ENCODE measurements around the gene MAPK7. TPM values are rescaled to one million over a fixed set of nuclear protein-coding genes. Genes with fewer than 3 reads are reported as not detected.

MAPK7 gene
- total RNA-seq, 4 donors from 2014 or later: 35.0 to 60.7 (median 46.5) TPM

- no peaks in the 10 kb centered on the region for H3K27me3 ChIP-seq
- no peak overlapping the region for H3K27ac ChIP-seq
- H3K36me3 ChIP-seq: no peaks in the 10 kb centered on the region
- no peak overlapping the region for H3K4me3 ChIP-seq
- DNase-seq: peak in 2 of 3 donors; percentile 5 to 36
- H3K9me3 ChIP-seq: no peaks in the 10 kb centered on the region
- TF ChIP-seq POLR2A (IDR thresholded peaks at IDR 0.05) (no peak), CTCF (IDR thresholded peaks at IDR 0.05) (no peak)
- peaks cover 0 to 17% (median 6%) of the 10 kb centered on the region in 4 donors for H3K4me1 ChIP-seq
Observed at GRCh38 chr17:19365833-19366636, 12.3 kb upstream of the MAPK7 start.

GRCh38 chr17:19366637-19366972 lies 11.7 kb upstream of the MAPK7 start:
- Histone ChIP-seq H3K4me1 (peaks cover 0 to 23% (median 6%) of the 10 kb centered on the region in 4 donors), H3K27ac (no peak overlapping the region), H3K9me3 (no peaks in the 10 kb centered on the region), H3K36me3 (no peaks in the 10 kb centered on the region), H3K4me3 (no peak overlapping the region), H3K27me3 (no peaks in the 10 kb centered on the region)
- DNase-seq: no peak
- TF ChIP-seq POLR2A (IDR thresholded peaks at IDR 0.05) (no peak), CTCF (IDR thresholded peaks at IDR 0.05) (no peak)

- peaks cover 0 to 18% (median 4%) of the 10 kb centered on the region in 4 donors for H3K4me1 ChIP-seq
- no peaks in the 10 kb centered on the region for H3K36me3 ChIP-seq
- no peaks in the 10 kb centered on the region for H3K9me3 ChIP-seq
- no peak overlapping the region for H3K27ac ChIP-seq
- TF ChIP-seq POLR2A (IDR thresholded peaks at IDR 0.05): no peak
- TF ChIP-seq CTCF (IDR thresholded peaks at IDR 0.05): no peak
- DNase-seq: peak in 1 of 3 donors; percentile 5
- H3K4me3 ChIP-seq: no peak overlapping the region
- H3K27me3 ChIP-seq: no peaks in the 10 kb centered on the region
Observed at GRCh38 chr17:19368229-19368628, 10.1 kb upstream of the MAPK7 start.

GRCh38 chr17:19369107-19369778 lies 9.1 kb upstream of the MAPK7 start:
- DNase-seq: peak in 2 of 3 donors; percentile 76 to 81
- Histone ChIP-seq H3K4me1 (peaks cover 0 to 18% (median 4%) of the 10 kb centered on the region in 4 donors), H3K27ac (peak overlapping the region in 2 of 4 donors; percentile 17 to 34), H3K36me3 (no peaks in the 10 kb centered on the region), H3K4me3 (no peak overlapping the region), H3K27me3 (no peaks in the 10 kb centered on the region), H3K9me3 (no peaks in the 10 kb centered on the region)
- no peak for TF ChIP-seq POLR2A (IDR thresholded peaks at IDR 0.05)
- TF ChIP-seq CTCF (IDR thresholded peaks at IDR 0.05): no peak

- peak in 1 of 3 donors; percentile 59 for DNase-seq
- H3K36me3 ChIP-seq: no peaks in the 10 kb centered on the region
- H3K4me3 ChIP-seq: no peak overlapping the region
- peaks cover 0 to 18% (median 4%) of the 10 kb centered on the region in 4 donors for H3K4me1 ChIP-seq
- H3K27ac ChIP-seq: peak overlapping the region in 2 of 4 donors; percentile 7 to 19
- H3K27me3 ChIP-seq: no peaks in the 10 kb centered on the region
- H3K9me3 ChIP-seq: no peaks in the 10 kb centered on the region
- no peak for TF ChIP-seq POLR2A (IDR thresholded peaks at IDR 0.05)
- TF ChIP-seq CTCF (IDR thresholded peaks at IDR 0.05): no peak
Observed at GRCh38 chr17:19369846-19370492, 8.3 kb upstream of the MAPK7 start.

All from Peyer's patch (tissue), 4 donors.